Subcutaneous abdominal adipose tissue (tissue), 5 donors: ENCODE measurements around the gene COX4I2.
A peak's percentile ranks its signal among the peaks of the same experiment; 100 is the strongest.
"Not testable (repeated sequence)": the region's sequence is repeated elsewhere in the genome, so short reads cannot be mapped to it uniquely, and the experiment has no call there.

Experiments used
- H3K27ac ChIP-seq: one replicate; pipeline ENCODE4 v1.7.0; 2013; ENCODE audit warnings: low read depth, mild to moderate bottlenecking, inconsistent platforms, low read length, moderate library complexity
- H3K27me3 ChIP-seq, 5 donors: one replicate each; pipeline ENCODE4 v1.7.0; 2013; ENCODE audit warnings: low read length in 5 of 5, inconsistent platforms in 1 of 5; ENCODE audit not compliant: control insufficient read depth in 5 of 5, insufficient read depth in 4 of 5
- H3K36me3 ChIP-seq, 5 donors: one replicate each; pipeline ENCODE4 v1.7.0; 2013; ENCODE audit warnings: low read length in 5 of 5; ENCODE audit not compliant: control insufficient read depth in 5 of 5, insufficient read depth in 5 of 5
- H3K4me1 ChIP-seq, 5 donors: one replicate each; pipeline ENCODE4 v1.7.0; 2013; ENCODE audit warnings: low read length in 5 of 5, mild to moderate bottlenecking in 3 of 5, moderate library complexity in 1 of 5; ENCODE audit not compliant: control insufficient read depth in 5 of 5, insufficient read depth in 5 of 5
- H3K4me3 ChIP-seq, 5 donors: one replicate each; pipeline ENCODE4 v1.7.0; 2013; ENCODE audit warnings: low read length in 5 of 5, low read depth in 1 of 5
- H3K9ac ChIP-seq, 5 donors: one replicate each; pipeline ENCODE4 v1.7.0; 2013; ENCODE audit warnings: low read length in 5 of 5, mild to moderate bottlenecking in 4 of 5, moderate library complexity in 3 of 5
- H3K9me3 ChIP-seq, 5 donors: one replicate each; pipeline ENCODE4 v1.7.0; 2013; ENCODE audit warnings: low read length in 5 of 5; ENCODE audit not compliant: control insufficient read depth in 5 of 5
- donor health status: healthy.
- donor health status: healthy.
- donor health status: healthy.
- donor health status: healthy.
- donor health status: healthy.

COX4I2 gene

GRCh38 chr20:31632548-31633338 lies 5.0 kb upstream of the COX4I2 start:
- no peaks in the 10 kb centered on the region for H3K36me3 ChIP-seq
- no peak overlapping the region for H3K9ac ChIP-seq
- peaks cover 0 to 5% (median 5%) of the 10 kb centered on the region in 5 donors for H3K27me3 ChIP-seq
- no peak overlapping the region for H3K27ac ChIP-seq
- no peaks in the 10 kb centered on the region for H3K9me3 ChIP-seq
- H3K4me3 ChIP-seq: no peak overlapping the region
- H3K4me1 ChIP-seq: peaks cover 0 to 3% (median 0%) of the 10 kb centered on the region in 5 donors

- peaks cover 0 to 11% (median 8%) of the 10 kb centered on the region in 5 donors for H3K27me3 ChIP-seq
- H3K4me1 ChIP-seq: peaks cover 0 to 5% (median 0%) of the 10 kb centered on the region in 5 donors
- no peak overlapping the region for H3K4me3 ChIP-seq
- H3K9me3 ChIP-seq: no peaks in the 10 kb centered on the region
- H3K9ac ChIP-seq: no peak overlapping the region
- H3K27ac ChIP-seq: no peak overlapping the region
- no peaks in the 10 kb centered on the region for H3K36me3 ChIP-seq
Measured at GRCh38 chr20:31633339-31633914, 4.3 kb upstream of the COX4I2 start.

- Histone ChIP-seq H3K27me3 (peaks cover 4 to 21% (median 8%) of the 10 kb centered on the region in 5 donors), H3K9ac (no peak overlapping the region), H3K4me1 (peaks cover 0 to 9% (median 4%) of the 10 kb centered on the region in 5 donors), H3K9me3 (no peaks in the 10 kb centered on the region), H3K4me3 (peak overlapping the region in 3 of 5 donors; percentile 22 to 43 (median 34)), H3K36me3 (no peaks in the 10 kb centered on the region), H3K27ac (peak overlapping the region; percentile 16)
Measured at GRCh38 chr20:31638317-31638716, 605 bp downstream of the COX4I2 start.

- Histone ChIP-seq H3K4me3 (peak overlapping the region in 1 of 5 donors; percentile 43), H3K27ac (no peak overlapping the region), H3K9me3 (no peaks in the 10 kb centered on the region), H3K4me1 (peaks cover 0 to 9% (median 4%) of the 10 kb centered on the region in 5 donors), H3K9ac (no peak overlapping the region), H3K36me3 (no peaks in the 10 kb centered on the region), H3K27me3 (peaks cover 4 to 21% (median 8%) of the 10 kb centered on the region in 5 donors)
Measured at GRCh38 chr20:31638816-31639215, 1.1 kb downstream of the COX4I2 start.

GRCh38 chr20:31640259-31640658 lies 2.5 kb downstream of the COX4I2 start:
- Histone ChIP-seq H3K27ac (no peak overlapping the region), H3K4me3 (no peak overlapping the region), H3K9me3 (no peaks in the 10 kb centered on the region), H3K27me3 (peaks cover 4 to 21% (median 8%) of the 10 kb centered on the region in 5 donors), H3K4me1 (peaks cover 0 to 16% (median 8%) of the 10 kb centered on the region in 5 donors), H3K36me3 (no peaks in the 10 kb centered on the region), H3K9ac (no peak overlapping the region)

- Histone ChIP-seq H3K4me3 (no peak overlapping the region), H3K27ac (no peak overlapping the region), H3K9me3 (no peaks in the 10 kb centered on the region), H3K9ac (no peak overlapping the region), H3K4me1 (peaks cover 0 to 16% (median 8%) of the 10 kb centered on the region in 5 donors), H3K27me3 (peaks cover 4 to 21% (median 8%) of the 10 kb centered on the region in 5 donors), H3K36me3 (no peaks in the 10 kb centered on the region)
Measured at GRCh38 chr20:31641391-31641790, 3.7 kb downstream of the COX4I2 start.

- Histone ChIP-seq H3K4me3 (no peak overlapping the region), H3K27ac (no peak overlapping the region), H3K36me3 (no peaks in the 10 kb centered on the region), H3K4me1 (peaks cover 0 to 12% (median 8%) of the 10 kb centered on the region in 5 donors), H3K9ac (no peak overlapping the region), H3K27me3 (peaks cover 1 to 15% (median 4%) of the 10 kb centered on the region in 5 donors), H3K9me3 (no peaks in the 10 kb centered on the region)
Measured at GRCh38 chr20:31642837-31643236, 5.1 kb downstream of the COX4I2 start.

GRCh38 chr20:31643522-31643921 lies 5.8 kb downstream of the COX4I2 start:
- Histone ChIP-seq H3K27ac (no peak overlapping the region), H3K4me1 (peaks cover 0 to 11% (median 5%) of the 10 kb centered on the region in 5 donors), H3K9ac (no peak overlapping the region), H3K4me3 (no peak overlapping the region), H3K27me3 (peaks cover 0 to 9% (median 1%) of the 10 kb centered on the region in 5 donors), H3K36me3 (no peaks in the 10 kb centered on the region), H3K9me3 (no peaks in the 10 kb centered on the region)

- Histone ChIP-seq H3K27me3 (peaks cover 0 to 4% (median 0%) of the 10 kb centered on the region in 5 donors), H3K4me1 (peaks cover 0 to 11% (median 5%) of the 10 kb centered on the region in 5 donors), H3K4me3 (no peak overlapping the region), H3K36me3 (no peaks in the 10 kb centered on the region), H3K27ac (no peak overlapping the region), H3K9me3 (no peaks in the 10 kb centered on the region), H3K9ac (no peak overlapping the region)
Measured at GRCh38 chr20:31644701-31645100, 7.0 kb downstream of the COX4I2 start.

- not testable (repeated sequence) for H3K9me3 ChIP-seq, H3K27me3 ChIP-seq, H3K27ac ChIP-seq, H3K36me3 ChIP-seq, H3K9ac ChIP-seq, H3K4me3 ChIP-seq
- peaks cover 0 to 16% (median 7%) of the 10 kb centered on the region in 5 donors for H3K4me1 ChIP-seq
Measured at GRCh38 chr20:31648104-31648503, 10.4 kb downstream of the COX4I2 start.
